SK-N-SH (cell line): ENCODE data around the gene TSPAN15. TPM values are rescaled to one million over a fixed set of nuclear protein-coding genes. Genes with fewer than 3 reads are reported as not detected.

Experiments used
- CTCF ChIA-PET: fragments of 300-600, 350-600 bp; formaldehyde crosslinking; extraction: SDS; loops from one replicate; lab custom pipeline; 2021; lab: Yijun Ruan, JAX
- POLR2A ChIA-PET: fragments of 350-600 bp; sonication (Branson Sonifier 250); formaldehyde crosslinking; extraction: SDS; loops from one replicate; lab custom pipeline; 2020; ENCODE audit warnings: antibody characterized with exemption, inconsistent platforms; lab: Yijun Ruan, JAX
- DNase-seq: peaks from one replicate; pipeline ENCODE4 v3.0.0; 2012
- H2AFZ ChIP-seq: fragments of 200-600 bp; sonication (generic); 2 replicates; pipeline ENCODE4 v1.8.1; 2016; ENCODE audit warnings: antibody characterized with exemption, mild to moderate bottlenecking, low read depth
- H3F3A ChIP-seq: fragments of 200-600 bp; sonication (generic); replicated peaks from 2 replicates; pipeline ENCODE3; 2016; ENCODE audit warnings: antibody characterized with exemption, mild to moderate bottlenecking; ENCODE audit not compliant: insufficient read depth
- H3K27ac ChIP-seq, 2 experiments: fragments of 200-500 bp in 1 of 2; fragments of 200-600 bp in 1 of 2; sonication (Bioruptor generic) in 1 of 2; sonication (generic), shearing (Covaris generic) in 1 of 2; 2 replicates each; pipeline versions ENCODE4 v1.5.1 to v1.6.1; 2014 to 2016; ENCODE audit warnings: low read depth in 2 of 2, inconsistent platforms in 1 of 2, low read length in 1 of 2, mild to moderate bottlenecking in 1 of 2, mixed read lengths in 1 of 2
- H3K27me3 ChIP-seq: fragments of 200-600 bp; sonication (generic), shearing (Covaris generic); 2 replicates; pipeline ENCODE4 v1.6.1; 2016; ENCODE audit warnings: mixed run types; ENCODE audit not compliant: insufficient read depth
- H3K36me3 ChIP-seq, 2 experiments: fragments of 200-500 bp in 1 of 2; fragments of 200-600 bp in 1 of 2; sonication (Bioruptor generic) in 1 of 2; sonication (generic) in 1 of 2; replicated peaks in 1 of 2; 2 replicates each; pipeline versions ENCODE3 to v1.5.1; 2014 to 2016; ENCODE audit warnings: low read length in 1 of 2, mild to moderate bottlenecking in 1 of 2; ENCODE audit not compliant: insufficient read depth in 2 of 2, control insufficient read depth in 1 of 2
- H3K4me1 ChIP-seq, 2 experiments: fragments of 200-500 bp in 1 of 2; fragments of 200-600 bp in 1 of 2; sonication (Bioruptor generic) in 1 of 2; sonication (generic), shearing (Covaris generic) in 1 of 2; 2 replicates each; pipeline versions ENCODE4 v1.5.1 to v1.6.1; 2014 to 2016; ENCODE audit warnings: low read depth in 1 of 2, low read length in 1 of 2, mixed run types in 1 of 2; ENCODE audit not compliant: insufficient read depth in 2 of 2, control insufficient read depth in 1 of 2
- H3K4me2 ChIP-seq: fragments of 200-600 bp; sonication (generic), shearing (Covaris generic); 2 replicates; pipeline ENCODE4 v1.6.1; 2017; ENCODE audit warnings: mixed run types
- H3K4me3 ChIP-seq, 2 experiments: fragments of 200-500 bp in 1 of 2; fragments of 200-600 bp in 1 of 2; sonication (Bioruptor generic) in 1 of 2; sonication (generic), shearing (Covaris generic) in 1 of 2; 2 replicates each; pipeline versions ENCODE4 v1.5.1 to v1.8.1; 2014 to 2016; ENCODE audit warnings: low read depth in 2 of 2, inconsistent platforms in 1 of 2, low read length in 1 of 2, mild to moderate bottlenecking in 1 of 2, mixed read lengths in 1 of 2, moderate library complexity in 1 of 2
- H3K79me2 ChIP-seq: fragments of 200-600 bp; sonication (generic); 2 replicates; pipeline ENCODE4 v1.8.1; 2017; ENCODE audit warnings: mild to moderate bottlenecking; ENCODE audit not compliant: insufficient read depth
- H3K9ac ChIP-seq: fragments of 200-600 bp; sonication (generic); 2 replicates; pipeline ENCODE4 v1.6.1; 2017; ENCODE audit warnings: mixed run types
- H3K9me2 ChIP-seq: fragments of 200-600 bp; sonication (generic); 2 replicates; pipeline ENCODE4 v1.6.1; 2017; ENCODE audit warnings: mixed run types
- H3K9me3 ChIP-seq: fragments of 200-600 bp; sonication (generic); 2 replicates; pipeline ENCODE4 v1.6.1; 2017; ENCODE audit warnings: mixed run types, mild to moderate bottlenecking, moderate library complexity
- H4K20me1 ChIP-seq: fragments of 200-600 bp; sonication (generic); 2 replicates; pipeline ENCODE4 v1.6.1; 2017; ENCODE audit warnings: mild to moderate bottlenecking, mixed run types; ENCODE audit not compliant: insufficient read depth
- CHD2 ChIP-seq: fragments of 150-350 bp; IDR thresholded peaks from 2 replicates; pipeline ENCODE4 v1.6.1; 2018; ENCODE audit warnings: low read length; ENCODE audit not compliant: partially characterized antibody
- CTCF ChIP-seq: fragments of 200-600 bp; sonication (generic); IDR thresholded peaks from 2 replicates; pipeline ENCODE4 v1.6.1; 2017; ENCODE audit warnings: antibody characterized with exemption, mild to moderate bottlenecking, moderate library complexity
- FOXJ3 ChIP-seq: sonication (generic); formaldehyde crosslinking; IDR thresholded peaks from 2 replicates; pipeline ENCODE4 v1.5.1; 2020; ENCODE audit warnings: mild to moderate bottlenecking, missing genetic modification reagents
- FOXM1 ChIP-seq: IDR thresholded peaks from 2 replicates; pipeline ENCODE4 v1.4.0; 2012; ENCODE audit warnings: low read depth, mild to moderate bottlenecking
- GABPA ChIP-seq: IDR thresholded peaks from 2 replicates; pipeline ENCODE4 v1.4.0; 2012; ENCODE audit warnings: low read depth, mild to moderate bottlenecking
- GATA2 ChIP-seq: sonication (generic); formaldehyde crosslinking; IDR thresholded peaks from 2 replicates; pipeline ENCODE4 v1.5.0; 2020; ENCODE audit warnings: mild to moderate bottlenecking, missing genetic modification reagents
- NRF1 ChIP-seq: IDR thresholded peaks from 2 replicates; pipeline ENCODE4 v1.6.1; 2012; ENCODE audit warnings: low read depth, mild to moderate bottlenecking, low read length
- POLR2AphosphoS5 ChIP-seq: IDR thresholded peaks from 2 replicates; pipeline ENCODE4 v1.6.1; 2012; ENCODE audit warnings: low read depth, low read length
- RCOR1 ChIP-seq: fragments of 150-350 bp; IDR thresholded peaks from 2 replicates; pipeline ENCODE4 v1.6.1; 2017; ENCODE audit warnings: antibody characterized with exemption, low read length
- RFX5 ChIP-seq: IDR thresholded peaks from 2 replicates; pipeline ENCODE4 v1.6.1; 2012; ENCODE audit warnings: mild to moderate bottlenecking, improper control_type of control experiment, low read length
- RXRA ChIP-seq: IDR thresholded peaks from 2 replicates; pipeline ENCODE4 v1.4.0; 2012; ENCODE audit warnings: low read depth, mild to moderate bottlenecking, borderline replicate concordance
- TAF1 ChIP-seq: IDR thresholded peaks from 2 replicates; pipeline ENCODE4 v1.6.1; 2012; ENCODE audit warnings: low read depth, mild to moderate bottlenecking, low read length, moderate library complexity, borderline replicate concordance
- TEAD4 ChIP-seq: IDR thresholded peaks from 2 replicates; pipeline ENCODE4 v1.4.0; 2012; ENCODE audit warnings: mild to moderate bottlenecking, borderline replicate concordance; ENCODE audit not compliant: insufficient read depth
- USF2 ChIP-seq: fragments of 150-350 bp; IDR thresholded peaks from 2 replicates; pipeline ENCODE4 v1.6.1; 2017; ENCODE audit warnings: antibody characterized with exemption, low read length, low read depth, borderline replicate concordance
- ZBTB33 ChIP-seq: IDR thresholded peaks from 2 replicates; pipeline ENCODE4 v1.4.0; 2012; ENCODE audit warnings: low read depth, borderline replicate concordance
- WGBS: methylation state at CpG from one replicate; pipeline ENCODE4 v1.1.6; 2017; ENCODE audit warnings: low lambda C conversion rate; 5-methylcytosine and 5-hydroxymethylcytosine counted together
- polyA plus RNA-seq, 3 experiments: library from polyadenylated mRNA; depleted of rRNA; stranded (reverse); fragments of >200 nt; gene quantifications; 2 replicates each; pipeline ENCODE4 v1.2.3, GENCODE V29; 2012
- TF ChIP-seq, protein P1 (sequence below): IDR thresholded peaks from 2 replicates; pipeline ENCODE4 v1.6.1; 2012; ENCODE audit warnings: mild to moderate bottlenecking, low read depth, low read length, moderate library complexity

The TSPAN15 gene
- polyA plus RNA-seq, 1 of the 3 experiments (the other 2 are of a cell fraction) = 8.5 TPM

DNA sequence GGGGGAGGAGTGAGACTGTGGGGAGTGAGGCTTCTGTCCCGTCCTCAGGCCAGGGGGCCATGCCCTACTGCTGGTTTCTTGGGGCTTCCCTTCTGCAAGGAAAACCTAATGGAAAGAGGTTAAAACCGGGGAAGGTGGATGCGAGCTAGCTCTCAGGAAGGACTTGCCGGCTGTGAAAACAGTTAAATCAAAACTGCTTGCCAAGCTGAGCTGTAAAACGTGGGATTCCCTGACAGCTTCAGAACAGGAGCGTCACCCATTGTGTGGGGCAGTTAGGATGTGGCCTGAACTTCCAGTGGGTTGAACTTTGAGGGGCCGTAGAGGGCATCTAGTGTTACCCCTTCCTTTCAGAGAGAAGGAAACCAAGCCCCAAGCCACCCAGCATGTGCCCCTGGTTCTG is 13.1 kb downstream of the TSPAN15 start (continued):
- TF ChIP-seq, protein P1, sequence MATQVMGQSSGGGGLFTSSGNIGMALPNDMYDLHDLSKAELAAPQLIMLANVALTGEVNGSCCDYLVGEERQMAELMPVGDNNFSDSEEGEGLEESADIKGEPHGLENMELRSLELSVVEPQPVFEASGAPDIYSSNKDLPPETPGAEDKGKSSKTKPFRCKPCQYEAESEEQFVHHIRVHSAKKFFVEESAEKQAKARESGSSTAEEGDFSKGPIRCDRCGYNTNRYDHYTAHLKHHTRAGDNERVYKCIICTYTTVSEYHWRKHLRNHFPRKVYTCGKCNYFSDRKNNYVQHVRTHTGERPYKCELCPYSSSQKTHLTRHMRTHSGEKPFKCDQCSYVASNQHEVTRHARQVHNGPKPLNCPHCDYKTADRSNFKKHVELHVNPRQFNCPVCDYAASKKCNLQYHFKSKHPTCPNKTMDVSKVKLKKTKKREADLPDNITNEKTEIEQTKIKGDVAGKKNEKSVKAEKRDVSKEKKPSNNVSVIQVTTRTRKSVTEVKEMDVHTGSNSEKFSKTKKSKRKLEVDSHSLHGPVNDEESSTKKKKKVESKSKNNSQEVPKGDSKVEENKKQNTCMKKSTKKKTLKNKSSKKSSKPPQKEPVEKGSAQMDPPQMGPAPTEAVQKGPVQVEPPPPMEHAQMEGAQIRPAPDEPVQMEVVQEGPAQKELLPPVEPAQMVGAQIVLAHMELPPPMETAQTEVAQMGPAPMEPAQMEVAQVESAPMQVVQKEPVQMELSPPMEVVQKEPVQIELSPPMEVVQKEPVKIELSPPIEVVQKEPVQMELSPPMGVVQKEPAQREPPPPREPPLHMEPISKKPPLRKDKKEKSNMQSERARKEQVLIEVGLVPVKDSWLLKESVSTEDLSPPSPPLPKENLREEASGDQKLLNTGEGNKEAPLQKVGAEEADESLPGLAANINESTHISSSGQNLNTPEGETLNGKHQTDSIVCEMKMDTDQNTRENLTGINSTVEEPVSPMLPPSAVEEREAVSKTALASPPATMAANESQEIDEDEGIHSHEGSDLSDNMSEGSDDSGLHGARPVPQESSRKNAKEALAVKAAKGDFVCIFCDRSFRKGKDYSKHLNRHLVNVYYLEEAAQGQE = no peak
- no peak for TF ChIP-seq TEAD4
- TF ChIP-seq FOXM1 = no peak
- no peak for TF ChIP-seq GATA2 (CRISPR knock-in tag)
- no peak for TF ChIP-seq NRF1
- TF ChIP-seq POLR2AphosphoS5 = no peak

- Histone ChIP-seq H3K27ac (no peak overlapping the region), H3K79me2 (no peaks in the 10 kb centered on the region), H3K4me1 (peaks cover 8 to 21% of the 10 kb centered on the region in 2 experiments; a peak in 2 of 4 replicates), H3K4me3 (no peak overlapping the region), H3K9ac (no peak overlapping the region), H3K36me3 (no peaks in the 10 kb centered on the region), H3K4me2 (no peak overlapping the region), H3F3A (no peaks in the 10 kb centered on the region), H2AFZ (no peak overlapping the region), H3K27me3 (no peaks in the 10 kb centered on the region), H4K20me1 (no peaks in the 10 kb centered on the region), H3K9me2 (no peaks in the 10 kb centered on the region), H3K9me3 (no peaks in the 10 kb centered on the region)
- DNase-seq = no peak
- CTCF ChIA-PET = interaction anchor here (1.8 kb wide), 1 partner anchor 16 kb away, joined by 6 read pairs; no protein-coding TSS in a partner anchor
- WGBS = 63% methylated on average over 1 of the region's 2 CpGs
- TF ChIP-seq GATA2 (CRISPR knock-in tag) (no peak), CHD2 (no peak), ZBTB33 (no peak), RFX5 (no peak), TEAD4 (no peak), USF2 (no peak), RCOR1 (no peak), RXRA (no peak), FOXM1 (no peak), CTCF (no peak), TAF1 (no peak), FOXJ3 (no peak), GABPA (no peak)
- TF ChIP-seq, protein P1 = no peak
- POLR2A ChIA-PET = no interaction called here
These were observed 13.6 kb downstream of the TSPAN15 start for GRCh38 chr10:69464801-69465401.
